Forelimb muscle (tissue), 1 donor: ENCODE data around the gene AP4S1. TPM values are rescaled to one million over a fixed set of nuclear protein-coding genes. Genes with fewer than 3 reads are reported as not detected.
A peak's percentile ranks its signal among the peaks of the same experiment; 100 is the strongest.

Experiments used
- DNase-seq: peaks from one replicate; pipeline ENCODE4 v3.0.0-alpha.2; 2013; ENCODE audit warnings: low read depth
- polyA plus RNA-seq: library from polyadenylated mRNA; unstranded; fragments of 120-200 nt; gene quantifications from one replicate; pipeline ENCODE4 v1.2.1, GENCODE V29; 2013; ENCODE audit not compliant: insufficient read length

The AP4S1 gene
- polyA plus RNA-seq, 1 donor: 13.5 TPM

DNA sequence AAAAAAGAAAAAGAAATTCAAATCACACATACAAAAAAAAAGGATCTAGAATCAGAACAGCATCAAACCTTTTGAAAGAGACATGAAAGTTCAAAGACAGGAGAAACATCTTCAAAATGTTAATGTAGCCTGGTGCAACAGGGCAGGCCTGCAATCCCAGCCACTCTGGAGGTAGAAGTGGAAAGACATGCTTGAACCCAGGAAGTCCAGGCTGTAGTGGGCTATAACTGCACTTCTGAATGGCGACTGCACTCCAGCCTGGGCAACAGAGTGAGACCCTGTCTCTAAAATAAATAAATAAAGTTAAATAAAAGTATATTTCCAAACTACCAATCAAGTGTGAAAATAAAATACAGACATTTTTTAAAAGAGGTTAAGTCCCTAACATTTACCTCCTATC is 18.7 kb upstream of the AP4S1 start:
- no peak for DNase-seq

- DNase-seq: no peak
Measured at GRCh38 chr14:31009836-31010574, 15.4 kb upstream of the AP4S1 start.

DNA sequence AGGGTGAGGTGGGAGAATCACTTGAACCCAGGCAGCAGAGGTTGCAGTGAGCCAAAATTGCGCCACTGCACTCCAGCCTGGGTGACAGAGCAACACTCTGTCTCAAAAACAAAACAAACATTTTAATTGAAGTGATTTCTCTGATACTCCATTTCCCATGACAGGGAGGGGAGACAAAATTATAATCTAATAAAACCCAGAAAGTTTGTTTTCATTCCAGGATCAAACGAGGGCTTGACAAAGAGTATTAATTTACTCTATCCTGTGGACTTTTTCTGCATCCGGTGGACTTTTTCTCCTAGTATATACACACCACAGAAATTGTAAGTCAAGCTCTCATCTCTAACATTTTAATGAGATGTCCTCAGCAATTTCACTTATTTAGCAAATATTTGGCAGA is 14.5 kb upstream of the AP4S1 start:
- DNase-seq: no peak

DNA sequence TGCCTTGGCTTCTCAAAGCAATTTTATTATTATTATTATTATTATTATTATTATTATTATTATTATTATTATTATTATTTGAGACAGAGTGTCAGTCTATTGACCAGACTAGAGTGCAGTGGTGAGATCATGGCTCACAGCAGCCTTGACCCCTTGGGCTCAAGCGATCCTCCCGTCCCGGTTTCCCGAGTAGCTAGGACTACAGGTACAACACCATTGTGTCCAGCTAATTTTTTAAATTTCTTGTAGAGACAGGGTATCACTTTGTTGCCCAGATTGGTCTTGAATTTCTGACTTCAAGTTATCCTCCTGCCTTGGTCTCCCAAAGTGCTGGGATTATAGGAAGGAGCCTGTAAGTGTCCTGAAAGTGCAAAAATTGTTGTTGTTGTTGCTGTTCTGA is 11.6 kb upstream of the AP4S1 start:
- no peak for DNase-seq

DNA sequence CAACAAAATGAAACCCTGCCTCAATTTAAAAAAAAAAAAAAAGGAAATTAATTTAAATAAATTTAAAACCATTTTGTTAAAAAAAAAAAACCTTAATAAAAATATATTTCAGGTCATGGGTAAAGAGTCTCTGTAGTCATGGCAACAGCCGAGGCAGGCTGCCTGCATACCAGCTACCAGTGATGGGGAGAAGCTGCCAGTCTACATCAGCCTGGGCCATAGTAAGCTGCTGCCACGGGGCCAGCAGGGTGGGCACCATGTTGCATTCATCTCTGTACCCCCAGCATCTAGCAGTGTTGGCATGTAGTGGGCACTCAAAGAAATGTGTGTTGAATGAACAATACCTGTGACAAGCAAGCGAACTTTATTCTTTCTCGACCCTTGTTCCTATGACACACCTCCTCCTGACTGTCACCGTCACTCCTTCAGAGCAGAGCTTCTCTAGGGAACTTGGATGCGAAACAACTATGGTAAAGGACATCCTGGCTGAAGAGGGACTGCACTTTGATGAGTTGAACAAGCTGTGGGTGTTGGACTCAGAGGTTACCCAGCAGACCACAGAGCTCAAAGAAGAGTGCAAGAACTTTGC is 7.3 kb upstream of the AP4S1 start:
- DNase-seq: no peak

- no peak for DNase-seq
Measured at GRCh38 chr14:31020834-31021575, 4.4 kb upstream of the AP4S1 start.

GRCh38 chr14:31021576-31021949 is 3.9 kb upstream of the AP4S1 start:
- DNase-seq: no peak

- no peak for DNase-seq
Measured at GRCh38 chr14:31022386-31022785, 3.1 kb upstream of the AP4S1 start.

GRCh38 chr14:31024010-31024480 is 1.4 kb upstream of the AP4S1 start:
- DNase-seq: no peak

DNA sequence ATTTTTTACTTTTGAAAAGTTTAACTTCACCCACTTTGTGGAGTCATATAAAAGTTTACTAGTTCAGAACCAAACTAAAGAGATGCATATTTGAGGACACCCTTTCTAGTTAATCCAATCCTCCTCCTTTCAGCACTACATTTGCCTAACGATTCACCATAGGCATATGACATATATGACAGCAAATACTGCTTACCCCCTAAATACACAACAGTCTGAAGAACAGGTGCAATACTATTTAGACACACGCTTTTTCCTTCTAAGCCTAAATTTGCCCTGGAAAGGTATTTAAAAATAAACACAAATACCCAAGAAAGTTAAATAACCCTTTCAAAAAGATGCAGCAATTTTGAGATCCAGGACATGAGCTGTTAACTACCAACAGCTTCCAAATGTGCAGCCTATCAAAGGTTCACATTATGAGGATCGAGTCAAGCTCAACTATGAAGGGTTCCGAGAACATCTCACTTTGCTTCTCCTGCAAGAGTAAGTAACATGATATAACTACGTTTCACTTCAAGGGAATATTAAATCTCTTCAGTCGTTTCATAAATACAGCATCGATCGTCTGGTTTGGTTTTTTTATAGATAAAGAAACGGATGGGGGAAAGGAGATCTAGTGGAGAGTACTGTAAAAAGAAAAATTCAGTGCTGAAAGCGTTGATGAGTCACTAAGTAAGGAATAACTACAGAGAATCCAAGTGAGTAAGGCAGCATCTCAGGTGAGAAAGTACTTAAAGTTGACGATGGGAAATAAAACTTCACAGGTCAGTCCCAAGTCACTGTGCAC is 677 bp upstream of the AP4S1 start:
- no peak for DNase-seq

DNA sequence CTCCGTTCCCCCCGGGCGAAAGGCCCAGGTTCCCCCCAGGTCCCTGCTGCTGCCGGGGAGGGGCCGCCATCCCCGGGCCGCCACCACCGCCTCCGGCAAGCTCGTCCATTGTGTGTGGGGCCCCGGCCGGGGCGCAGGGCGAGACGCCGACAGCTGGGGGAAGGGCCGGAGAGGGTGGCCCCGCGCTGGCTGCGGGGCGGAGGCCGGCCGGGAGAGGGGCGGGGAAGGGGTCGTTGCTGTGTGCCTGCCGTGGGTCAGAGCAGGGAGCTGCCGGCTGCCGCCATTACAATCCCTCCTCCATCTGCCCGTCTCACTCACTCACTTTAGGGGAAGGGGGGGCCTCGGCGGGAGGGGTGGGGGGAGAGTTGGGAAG is 614 bp downstream of the AP4S1 start, which contains the start of gene STRN3:
Gene STRN3, minus strand, starts transcription at position 303 of the 373 bp plus-strand sequence. Its CDS starts 194 bp downstream, at position 109.
- DNase-seq: no peak

GRCh38 chr14:31026450-31027235 is 1.2 kb downstream of the AP4S1 start:
- peak; percentile 91 for DNase-seq

- DNase-seq: no peak
Measured at GRCh38 chr14:31027847-31028246, 2.4 kb downstream of the AP4S1 start.

- no peak for DNase-seq
Measured at GRCh38 chr14:31029016-31029970, 3.8 kb downstream of the AP4S1 start.

- DNase-seq: no peak
Measured at GRCh38 chr14:31030469-31030868, 5.0 kb downstream of the AP4S1 start.

- DNase-seq: no peak
Measured at GRCh38 chr14:31036552-31036951, 11.1 kb downstream of the AP4S1 start.

GRCh38 chr14:31037709-31038221 is 12.3 kb downstream of the AP4S1 start:
- no peak for DNase-seq

DNA sequence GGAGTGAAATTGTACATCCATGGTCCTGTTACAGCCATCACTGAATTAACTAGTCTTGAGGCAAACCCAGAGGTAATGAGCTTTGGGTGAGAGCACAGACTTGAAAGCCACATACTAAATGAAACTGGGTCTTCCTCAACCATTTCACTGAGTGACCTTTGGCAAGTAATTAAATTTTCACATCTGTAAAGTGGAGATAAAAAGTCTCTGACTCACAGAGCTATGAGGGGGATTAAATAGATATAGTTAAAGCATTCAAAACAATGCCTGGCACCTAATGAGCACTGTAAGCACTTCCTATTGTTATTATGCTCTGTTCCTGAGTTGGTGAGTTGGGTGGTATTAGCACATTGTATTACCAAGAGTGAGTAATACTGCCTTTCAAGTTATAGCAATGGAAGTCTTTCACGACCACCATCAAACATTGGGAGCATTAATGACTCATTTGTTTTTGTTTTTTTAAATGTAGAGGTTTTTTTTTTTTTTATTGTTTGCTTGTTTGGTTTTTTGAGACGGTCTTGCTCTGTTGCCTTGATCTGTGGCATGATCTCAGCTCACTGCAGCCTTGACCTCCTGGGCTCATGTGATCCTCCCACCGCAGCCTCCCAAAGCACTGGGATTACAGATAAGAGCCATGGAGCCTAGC is 13.2 kb downstream of the AP4S1 start:
- DNase-seq: no peak

DNA sequence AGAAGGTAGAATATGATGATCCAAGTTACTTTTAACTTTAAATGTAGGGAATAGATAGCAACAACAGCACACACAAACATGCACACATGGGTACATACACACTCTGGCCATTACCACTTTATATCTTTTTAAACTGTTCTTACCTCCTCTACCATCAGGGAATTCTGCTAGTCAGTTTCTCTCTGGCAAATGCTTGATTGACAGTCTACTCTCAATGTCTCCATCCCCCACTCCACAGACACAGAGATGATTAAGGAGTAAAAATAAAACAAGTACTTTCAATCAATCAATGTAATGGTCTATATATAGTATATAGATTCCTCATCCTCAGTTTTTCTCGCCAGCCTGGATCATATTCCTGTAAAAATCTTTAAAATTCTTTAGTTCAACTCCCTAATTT is 16.9 kb downstream of the AP4S1 start:
- no peak for DNase-seq
